GM12875 (cell line): ENCODE data around the gene KRTAP1-5.
"Not testable (repeated sequence)": the region's sequence is repeated elsewhere in the genome, so short reads cannot be mapped to it uniquely, and the experiment has no call there.

Source experiments
- H3K4me3 ChIP-seq: one replicate; pipeline ENCODE4 v1.5.1; 2011; ENCODE audit warnings: low read depth, low read length, control low read depth
- CTCF ChIP-seq: IDR thresholded peaks from 2 replicates; pipeline ENCODE4 v1.5.1; 2011; ENCODE audit warnings: low read depth, mild to moderate bottlenecking, control low read depth, inconsistent platforms, low read length, moderate library complexity, borderline replicate concordance; ENCODE audit not compliant: insufficient read depth

Gene KRTAP1-5

GRCh38 chr17:41058741-41059140 lies 31.7 kb upstream of the KRTAP1-5 start:
- no peak for TF ChIP-seq CTCF
- no peak overlapping the region for H3K4me3 ChIP-seq

GRCh38 chr17:41057547-41057946 lies 30.5 kb upstream of the KRTAP1-5 start:
- no peak for TF ChIP-seq CTCF
- H3K4me3 ChIP-seq, result no peak overlapping the region

GRCh38 chr17:41055130-41055529 lies 28.1 kb upstream of the KRTAP1-5 start, which contains the start of gene KRTAP2-2:
Gene KRTAP2-2 (minus strand): TSS chr17:41055230. CDS start chr17:41055211, 19 bp downstream.
- not testable (repeated sequence) for H3K4me3 ChIP-seq

GRCh38 chr17:41054556-41054955 lies 27.5 kb upstream of the KRTAP1-5 start:
- H3K4me3 ChIP-seq, result not testable (repeated sequence)

- no peak overlapping the region for H3K4me3 ChIP-seq
- TF ChIP-seq CTCF, result no peak
These were observed 27.0 kb upstream of the KRTAP1-5 start for GRCh38 chr17:41054025-41054424.

- no peak for TF ChIP-seq CTCF
- no peak overlapping the region for H3K4me3 ChIP-seq
These were observed 25.6 kb upstream of the KRTAP1-5 start for GRCh38 chr17:41052566-41052965.

GRCh38 chr17:41049110-41049509 lies 22.1 kb upstream of the KRTAP1-5 start:
- no peak for TF ChIP-seq CTCF
- H3K4me3 ChIP-seq, result no peak overlapping the region

- H3K4me3 ChIP-seq, result no peak overlapping the region
- TF ChIP-seq CTCF, result no peak
These were observed 21.4 kb upstream of the KRTAP1-5 start for GRCh38 chr17:41048441-41048840.

- not testable (repeated sequence) for H3K4me3 ChIP-seq
These were observed 19.9 kb upstream of the KRTAP1-5 start, which contains the start of gene KRTAP2-1 for GRCh38 chr17:41046735-41047465. Gene KRTAP2-1 (minus strand): TSS chr17:41047316. CDS start chr17:41047267, 49 bp downstream.
